ENCODE data around the gene FBL.
A peak's percentile ranks its signal among the peaks of the same experiment; 100 is the strongest.
"Not testable (repeated sequence)": the region's sequence is repeated elsewhere in the genome, so short reads cannot be mapped to it uniquely, and the experiment has no call there.

The FBL gene

DNA sequence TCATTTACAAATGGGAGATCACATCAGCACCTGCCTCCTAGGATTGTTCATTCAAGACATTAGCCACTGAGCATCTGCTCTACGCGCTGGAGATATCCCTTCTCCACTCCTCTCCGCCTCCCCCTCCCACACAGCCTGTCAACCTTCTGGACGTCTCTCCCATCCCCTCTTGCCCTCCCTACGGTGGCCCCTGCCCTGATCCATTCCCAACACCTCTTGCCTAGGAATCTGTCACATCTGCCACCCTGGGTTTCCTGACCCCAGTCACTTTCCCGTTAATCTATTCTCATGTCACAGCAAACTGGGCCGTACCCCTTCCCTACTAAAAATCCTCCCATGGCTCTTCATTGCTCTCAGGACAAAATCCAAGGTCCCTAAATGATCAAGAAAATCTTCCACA is 22.5 kb downstream of the FBL start:
- no peaks in the 10 kb centered on the region for H3K27me3 ChIP-seq (ENCODE audit: insufficient read depth, low read length)
- peaks cover 43% of the 10 kb centered on the region for H3K36me3 ChIP-seq (ENCODE audit: insufficient read depth, low read length)
- peak overlapping the region; percentile 55 for H3K4me3 ChIP-seq (ENCODE audit: low read length)
- H3K4me1 ChIP-seq (ENCODE audit: insufficient read depth, low read length): peaks cover 20% of the 10 kb centered on the region
- no peaks in the 10 kb centered on the region for H3K9me3 ChIP-seq (ENCODE audit: low read length)
- H2AFZ ChIP-seq (ENCODE audit: low read depth, low read length): no peak overlapping the region

DNA sequence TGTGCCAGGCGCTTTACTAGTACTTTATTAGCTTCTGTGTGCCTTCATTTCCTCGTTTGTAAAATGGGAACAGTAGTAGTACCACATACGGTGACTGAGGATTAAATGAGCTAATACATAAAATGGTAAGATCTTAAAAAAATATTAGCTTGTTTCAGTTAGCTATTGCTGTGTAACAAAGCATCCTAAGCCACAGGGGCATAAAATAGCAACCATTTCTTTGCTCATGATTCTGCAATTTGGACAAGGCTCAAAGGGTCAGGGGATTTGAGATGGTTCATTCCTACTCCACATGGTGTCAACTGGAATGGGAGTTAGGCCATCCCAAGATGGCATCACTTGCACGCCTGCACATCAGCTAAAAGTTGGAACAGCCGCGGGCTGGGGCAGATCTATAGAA is 25.5 kb downstream of the FBL start:
- Histone ChIP-seq H3K27me3 (ENCODE audit: insufficient read depth, low read length) (no peaks in the 10 kb centered on the region), H3K36me3 (ENCODE audit: insufficient read depth, low read length) (peaks cover 20% of the 10 kb centered on the region), H3K9me3 (ENCODE audit: low read length) (no peaks in the 10 kb centered on the region), H2AFZ (ENCODE audit: low read depth, low read length) (no peak overlapping the region), H3K4me1 (ENCODE audit: insufficient read depth, low read length) (peaks cover 20% of the 10 kb centered on the region), H3K4me3 (ENCODE audit: low read length) (no peak overlapping the region)

DNA sequence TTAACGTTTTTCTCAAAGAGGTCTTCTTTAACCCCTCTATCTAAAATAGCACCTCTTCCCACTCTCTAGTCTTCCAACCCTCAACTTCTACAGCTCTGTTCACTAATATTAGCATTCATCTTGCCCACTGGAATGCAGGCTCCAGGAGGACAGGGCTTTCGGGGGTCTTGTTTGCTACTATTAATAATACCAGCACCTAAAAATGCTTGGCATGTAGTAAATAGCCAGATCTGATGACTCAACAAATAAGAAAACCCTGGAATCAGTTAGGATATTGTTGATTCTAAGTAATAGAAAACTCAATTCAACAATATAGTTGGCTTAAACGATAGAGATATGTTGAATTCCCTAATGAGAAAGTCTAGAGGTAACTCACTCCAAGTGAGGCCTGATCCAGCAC is 26.4 kb downstream of the FBL start:
- Histone ChIP-seq H3K4me3 (ENCODE audit: low read length) (no peak overlapping the region), H3K36me3 (ENCODE audit: insufficient read depth, low read length) (peaks cover 16% of the 10 kb centered on the region), H3K9me3 (ENCODE audit: low read length) (no peaks in the 10 kb centered on the region), H2AFZ (ENCODE audit: low read depth, low read length) (no peak overlapping the region), H3K4me1 (ENCODE audit: insufficient read depth, low read length) (peaks cover 10% of the 10 kb centered on the region), H3K27me3 (ENCODE audit: insufficient read depth, low read length) (no peaks in the 10 kb centered on the region)

DNA sequence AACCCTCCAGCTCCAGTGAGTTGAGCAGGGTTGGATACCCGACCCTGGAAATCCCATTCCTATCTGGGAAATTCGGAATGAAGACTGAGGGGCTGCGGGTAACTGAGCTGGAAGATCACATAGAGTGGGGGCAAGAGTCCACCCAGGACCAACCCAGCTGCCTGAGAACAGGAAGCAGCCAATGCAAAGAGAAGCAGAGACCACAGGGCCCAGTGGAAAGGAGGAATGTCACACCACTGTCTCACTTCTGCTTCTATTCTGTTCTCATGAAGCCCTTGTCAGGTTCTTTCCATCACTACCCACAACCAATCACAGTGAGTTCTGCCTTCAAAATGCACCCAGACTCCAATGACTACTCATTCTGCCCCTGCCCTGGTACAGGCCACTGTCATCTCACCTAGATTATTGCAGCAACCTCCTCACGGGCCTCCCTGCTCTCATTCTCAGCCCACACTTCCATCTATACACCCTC is 27.5 kb downstream of the FBL start:
- H3K9me3 ChIP-seq (ENCODE audit: low read length): no peaks in the 10 kb centered on the region
- H3K36me3 ChIP-seq (ENCODE audit: insufficient read depth, low read length): peaks cover 16% of the 10 kb centered on the region
- no peak overlapping the region for H2AFZ ChIP-seq (ENCODE audit: low read depth, low read length)
- peaks cover 4% of the 10 kb centered on the region for H3K4me1 ChIP-seq (ENCODE audit: insufficient read depth, low read length)
- no peaks in the 10 kb centered on the region for H3K27me3 ChIP-seq (ENCODE audit: insufficient read depth, low read length)
- H3K4me3 ChIP-seq (ENCODE audit: low read length): no peak overlapping the region

DNA sequence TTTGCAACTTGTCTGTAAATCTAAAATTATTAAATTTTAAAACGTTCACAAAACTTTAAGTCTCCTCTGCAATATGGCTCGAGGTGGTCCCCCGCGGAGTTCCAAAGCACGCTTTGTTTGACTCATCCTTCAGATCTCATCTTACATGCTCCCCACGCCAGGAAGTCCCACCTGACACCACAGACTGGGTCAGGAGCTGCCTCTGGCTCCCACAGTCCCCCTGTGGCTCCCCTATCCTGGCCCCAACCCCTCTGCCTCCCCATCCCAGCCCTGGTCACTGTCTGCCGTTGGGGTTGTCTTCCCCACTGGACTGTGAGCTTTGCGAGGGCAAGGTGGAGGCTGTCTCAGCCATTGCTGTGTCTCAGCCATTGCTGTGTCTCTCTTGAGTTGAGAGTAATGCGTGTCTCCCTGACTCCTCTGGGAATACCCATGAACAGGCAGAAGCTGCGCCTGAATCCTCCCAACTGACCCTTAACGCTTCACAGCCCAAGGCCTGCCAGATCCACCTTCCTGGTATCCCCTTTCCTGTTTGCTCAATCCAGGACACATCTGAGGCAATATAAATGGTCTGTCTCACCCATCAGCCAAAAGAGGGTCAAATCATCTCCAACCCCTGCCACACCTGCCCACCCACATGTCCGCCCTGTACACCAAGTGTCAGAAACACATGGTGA is 28.2 kb downstream of the FBL start:
- Histone ChIP-seq H3K4me3 (ENCODE audit: low read length) (no peak overlapping the region), H3K9me3 (ENCODE audit: low read length) (no peaks in the 10 kb centered on the region), H3K27me3 (ENCODE audit: insufficient read depth, low read length) (no peaks in the 10 kb centered on the region), H3K36me3 (ENCODE audit: insufficient read depth, low read length) (peaks cover 16% of the 10 kb centered on the region), H3K4me1 (ENCODE audit: insufficient read depth, low read length) (no peaks in the 10 kb centered on the region), H2AFZ (ENCODE audit: low read depth, low read length) (no peak overlapping the region)

DNA sequence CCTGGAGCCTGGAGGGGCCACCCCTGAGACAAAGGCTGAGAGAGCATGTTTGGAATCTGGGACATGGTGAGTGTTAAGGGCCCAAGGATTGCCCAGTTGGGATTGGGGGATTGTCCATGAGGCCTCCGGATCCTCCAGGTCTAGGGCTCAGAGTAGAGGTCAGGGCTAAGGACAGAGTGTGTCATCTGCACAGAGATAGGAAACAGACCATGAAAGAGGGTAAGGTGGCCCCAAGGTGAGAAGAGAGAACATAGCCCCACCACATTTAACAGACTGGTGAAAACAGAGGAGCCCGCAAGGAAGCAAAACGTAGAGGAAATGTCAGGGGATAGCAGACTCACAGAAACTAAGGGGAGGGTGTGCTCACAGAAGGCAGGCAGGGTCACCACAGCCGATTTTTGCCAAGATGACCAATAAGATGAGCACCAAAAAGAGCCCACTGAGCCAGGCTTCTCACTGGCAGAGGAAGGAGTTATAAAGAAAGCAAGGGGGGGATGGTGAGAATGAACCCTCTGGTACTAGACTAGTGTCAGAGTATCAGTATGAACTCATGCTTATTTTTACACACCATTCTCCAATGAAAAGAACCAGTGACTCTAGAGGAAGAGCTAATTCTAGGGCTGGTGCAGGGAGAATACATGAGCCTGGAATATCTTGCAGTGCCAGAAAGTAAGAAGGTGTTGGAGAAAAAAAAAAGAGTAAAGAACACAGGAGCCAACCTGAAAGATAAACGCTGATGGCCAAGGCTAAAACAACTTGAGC is 29.7 kb downstream of the FBL start:
- Histone ChIP-seq H3K4me1 (ENCODE audit: insufficient read depth, low read length) (no peaks in the 10 kb centered on the region), H3K27me3 (ENCODE audit: insufficient read depth, low read length) (no peaks in the 10 kb centered on the region), H3K9me3 (ENCODE audit: low read length) (no peaks in the 10 kb centered on the region), H3K4me3 (ENCODE audit: low read length) (no peak overlapping the region), H3K36me3 (ENCODE audit: insufficient read depth, low read length) (peaks cover 6% of the 10 kb centered on the region), H2AFZ (ENCODE audit: low read depth, low read length) (no peak overlapping the region)

DNA sequence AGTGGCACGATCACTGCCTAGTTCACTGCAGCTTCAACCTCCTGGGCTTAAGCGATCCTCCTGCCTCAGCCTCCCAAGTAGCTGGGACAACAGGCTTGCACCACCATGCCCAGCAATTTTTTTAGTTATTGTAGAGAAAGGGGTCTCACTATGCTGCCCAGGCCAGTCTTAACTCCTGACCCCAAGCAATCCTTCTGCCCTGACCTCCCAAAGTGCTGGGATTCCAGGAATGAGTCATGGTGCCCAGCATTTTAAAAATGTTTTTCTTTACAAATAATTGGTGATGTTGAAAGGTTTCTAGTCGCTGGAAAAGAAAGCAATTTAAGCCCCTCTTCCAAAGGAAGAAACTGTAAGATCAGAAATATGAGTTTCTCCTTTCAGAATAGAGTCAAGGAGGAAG is 31.6 kb downstream of the FBL start:
- Histone ChIP-seq H3K9me3 (ENCODE audit: low read length) (no peaks in the 10 kb centered on the region), H3K4me1 (ENCODE audit: insufficient read depth, low read length) (no peaks in the 10 kb centered on the region), H2AFZ (ENCODE audit: low read depth, low read length) (no peak overlapping the region), H3K36me3 (ENCODE audit: insufficient read depth, low read length) (peaks cover 6% of the 10 kb centered on the region), H3K4me3 (ENCODE audit: low read length) (no peak overlapping the region), H3K27me3 (ENCODE audit: insufficient read depth, low read length) (no peaks in the 10 kb centered on the region)

DNA sequence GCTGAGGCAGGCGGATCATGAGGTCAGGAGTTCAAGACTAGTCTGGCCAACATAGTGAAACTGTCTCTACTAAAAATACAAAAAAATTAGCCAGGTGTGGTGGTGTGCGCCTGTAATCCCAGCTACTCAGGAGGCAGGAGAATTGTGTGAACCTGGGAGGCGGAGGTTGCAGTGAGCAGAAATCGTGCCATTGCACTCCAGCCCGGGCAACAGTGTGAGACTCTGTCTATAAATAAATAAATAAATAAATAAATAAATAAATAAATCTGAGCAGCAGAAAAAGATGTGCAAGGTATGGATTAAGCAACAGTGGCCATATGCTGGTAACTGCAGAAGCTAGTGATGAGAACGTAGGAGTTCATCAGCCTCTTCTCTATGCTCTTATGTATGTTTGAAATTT is 32.1 kb downstream of the FBL start:
- not testable (repeated sequence) for H3K9me3 ChIP-seq (ENCODE audit: low read length); H3K27me3 ChIP-seq (ENCODE audit: insufficient read depth, low read length); H2AFZ ChIP-seq (ENCODE audit: low read depth, low read length); H3K36me3 ChIP-seq (ENCODE audit: insufficient read depth, low read length); H3K4me1 ChIP-seq (ENCODE audit: insufficient read depth, low read length); H3K4me3 ChIP-seq (ENCODE audit: low read length)

DNA sequence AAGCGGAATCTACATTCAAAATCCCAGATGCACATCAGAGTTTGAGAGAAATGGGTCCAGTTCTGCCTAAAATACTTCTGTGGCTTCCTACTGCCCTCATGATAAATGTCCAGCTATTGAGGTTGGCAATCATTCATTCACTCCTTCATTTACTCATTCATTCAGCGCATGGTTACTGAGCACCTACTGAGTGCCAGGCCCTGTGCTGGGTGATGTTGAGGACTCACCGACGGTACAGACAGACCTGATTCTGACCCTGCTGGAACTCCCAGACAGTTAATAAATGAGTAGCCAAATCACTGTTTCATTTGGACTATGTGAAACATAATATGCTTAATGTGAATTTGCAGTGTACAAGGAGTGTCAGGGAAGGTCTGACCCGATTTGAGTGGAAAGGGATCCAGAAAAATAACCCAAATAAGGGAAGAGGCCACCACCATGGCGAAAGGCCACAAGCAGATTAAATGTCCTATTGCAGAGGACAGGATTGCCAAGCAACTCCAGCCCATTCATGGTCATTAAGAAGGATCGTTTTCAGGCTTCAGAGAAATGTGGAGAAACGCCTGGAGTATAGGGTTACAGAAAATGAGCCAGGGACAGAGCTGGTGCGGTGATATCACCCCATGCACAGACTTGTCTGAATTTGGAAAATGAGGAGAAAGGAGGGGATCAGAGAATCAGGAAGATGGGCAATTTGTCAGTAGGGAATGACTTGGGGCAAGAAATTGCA is 32.8 kb downstream of the FBL start:
- Histone ChIP-seq H3K9me3 (ENCODE audit: low read length) (no peaks in the 10 kb centered on the region), H3K4me1 (ENCODE audit: insufficient read depth, low read length) (no peaks in the 10 kb centered on the region), H2AFZ (ENCODE audit: low read depth, low read length) (no peak overlapping the region), H3K4me3 (ENCODE audit: low read length) (no peak overlapping the region), H3K36me3 (ENCODE audit: insufficient read depth, low read length) (peaks cover 6% of the 10 kb centered on the region), H3K27me3 (ENCODE audit: insufficient read depth, low read length) (no peaks in the 10 kb centered on the region)

DNA sequence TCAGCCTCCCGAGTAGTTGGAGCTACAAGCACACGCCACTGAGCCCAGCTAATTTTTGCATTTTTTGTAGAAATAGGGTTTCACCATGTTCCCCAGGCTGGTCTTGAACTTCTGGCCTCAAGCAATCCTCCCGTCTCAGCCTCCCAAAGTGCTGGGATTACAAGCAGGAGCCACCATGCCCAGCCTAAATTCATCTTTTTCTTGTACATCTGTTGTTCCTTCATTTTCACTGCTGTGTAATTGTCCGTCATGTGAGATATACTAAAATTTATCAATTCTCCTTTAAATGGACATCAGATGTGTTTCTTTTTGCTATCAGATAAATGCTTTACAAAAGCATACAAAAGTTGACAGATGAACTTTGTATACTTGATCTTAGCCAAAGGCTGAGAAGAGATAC is 35.1 kb downstream of the FBL start:
- Histone ChIP-seq H3K9me3 (ENCODE audit: low read length) (no peaks in the 10 kb centered on the region), H2AFZ (ENCODE audit: low read depth, low read length) (no peak overlapping the region), H3K27me3 (ENCODE audit: insufficient read depth, low read length) (no peaks in the 10 kb centered on the region), H3K4me1 (ENCODE audit: insufficient read depth, low read length) (no peaks in the 10 kb centered on the region), H3K4me3 (ENCODE audit: low read length) (no peak overlapping the region), H3K36me3 (ENCODE audit: insufficient read depth, low read length) (no peaks in the 10 kb centered on the region)

DNA sequence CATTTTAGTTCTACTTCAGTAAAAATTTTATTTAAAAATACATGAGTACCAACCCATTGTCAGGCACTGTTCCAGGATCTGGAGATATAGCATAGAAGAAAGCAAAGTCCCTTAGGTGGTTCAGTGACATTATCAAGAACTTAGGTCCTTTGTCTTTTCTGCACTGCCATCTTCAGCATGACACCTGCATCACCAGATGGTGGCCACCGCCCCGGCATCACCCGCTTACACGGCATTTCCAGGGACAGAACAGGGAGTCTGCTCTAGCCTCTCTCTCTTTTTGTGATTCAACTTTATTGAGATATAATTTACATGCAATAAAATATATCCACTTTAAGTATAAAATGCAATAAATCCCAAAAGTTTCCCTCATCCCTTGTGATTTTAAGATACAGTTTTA is 35.8 kb downstream of the FBL start:
- Histone ChIP-seq H3K9me3 (ENCODE audit: low read length) (no peaks in the 10 kb centered on the region), H2AFZ (ENCODE audit: low read depth, low read length) (no peak overlapping the region), H3K27me3 (ENCODE audit: insufficient read depth, low read length) (no peaks in the 10 kb centered on the region), H3K4me3 (ENCODE audit: low read length) (no peak overlapping the region), H3K36me3 (ENCODE audit: insufficient read depth, low read length) (no peaks in the 10 kb centered on the region), H3K4me1 (ENCODE audit: insufficient read depth, low read length) (no peaks in the 10 kb centered on the region)

DNA sequence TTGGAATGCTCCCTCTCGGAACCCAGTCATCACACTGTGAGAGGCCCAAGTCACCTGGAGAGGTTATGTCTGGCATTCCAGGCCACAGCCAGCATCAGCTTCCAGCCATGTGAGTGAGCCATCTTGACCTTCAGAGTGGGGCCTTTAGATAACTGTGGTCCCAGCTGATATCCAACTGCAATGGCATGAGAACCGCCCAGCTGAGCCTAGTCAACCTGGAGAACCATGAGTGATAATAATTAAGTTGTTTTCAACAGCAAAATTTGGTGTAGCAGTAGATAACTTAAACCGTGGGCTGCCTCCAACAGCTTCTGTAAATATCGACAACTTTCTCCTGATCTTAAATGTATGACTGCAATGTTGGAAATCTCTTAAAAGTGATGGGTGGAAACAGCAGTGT is 36.8 kb downstream of the FBL start:
- H3K9me3 ChIP-seq (ENCODE audit: low read length): no peaks in the 10 kb centered on the region
- H3K4me1 ChIP-seq (ENCODE audit: insufficient read depth, low read length): no peaks in the 10 kb centered on the region
- H3K27me3 ChIP-seq (ENCODE audit: insufficient read depth, low read length): peaks cover 1% of the 10 kb centered on the region
- H3K36me3 ChIP-seq (ENCODE audit: insufficient read depth, low read length): no peaks in the 10 kb centered on the region
- no peak overlapping the region for H2AFZ ChIP-seq (ENCODE audit: low read depth, low read length)
- no peak overlapping the region for H3K4me3 ChIP-seq (ENCODE audit: low read length)

DNA sequence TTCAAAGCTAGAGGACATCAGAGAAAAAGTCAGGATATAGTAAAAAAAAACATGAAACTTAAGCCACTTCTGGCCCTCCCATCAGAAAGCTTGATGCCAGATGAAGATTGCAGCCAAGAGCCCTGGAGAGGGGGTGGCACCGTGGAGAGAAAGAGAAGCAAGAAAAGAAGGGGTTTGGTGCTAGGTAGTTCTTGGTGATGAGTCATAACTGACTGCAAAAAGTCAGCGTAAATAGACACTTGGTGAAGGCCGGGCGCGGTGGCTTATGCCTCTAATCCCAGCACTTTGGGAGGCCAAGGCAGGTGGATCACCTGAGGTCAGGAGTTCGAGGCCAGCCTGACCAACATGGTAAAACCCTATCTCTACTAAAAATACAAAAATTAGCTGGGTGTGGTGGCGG is 37.5 kb downstream of the FBL start:
- not testable (repeated sequence) for H2AFZ ChIP-seq (ENCODE audit: low read depth, low read length); H3K9me3 ChIP-seq (ENCODE audit: low read length); H3K4me1 ChIP-seq (ENCODE audit: insufficient read depth, low read length); H3K36me3 ChIP-seq (ENCODE audit: insufficient read depth, low read length); H3K27me3 ChIP-seq (ENCODE audit: insufficient read depth, low read length); H3K4me3 ChIP-seq (ENCODE audit: low read length)

All from neuron (in vitro differentiated cells).